Progenitor cell of endocrine pancreas (in vitro differentiated cells): ENCODE measurements around the gene TSPAN8. TPM values are rescaled to one million over a fixed set of nuclear protein-coding genes. Genes with fewer than 3 reads are reported as not detected.

ENCODE experiments used
- DNase-seq: peaks from one replicate; pipeline ENCODE4 v3.0.0; 2021; ENCODE audit warnings: low spot score; ENCODE audit not compliant: unreplicated experiment
- H3K27ac Mint-ChIP-seq: 2 replicates; pipeline ENCODE4 v1.8.0; 2021; ENCODE audit warnings: mild to moderate bottlenecking, moderate library complexity, mixed read lengths
- H3K27me3 Mint-ChIP-seq: 2 replicates; pipeline ENCODE4 v1.8.0; 2021; ENCODE audit warnings: mixed read lengths
- H3K36me3 Mint-ChIP-seq: 2 replicates; pipeline ENCODE4 v1.8.0; 2022; ENCODE audit warnings: mixed read lengths; ENCODE audit not compliant: insufficient read depth
- H3K4me1 Mint-ChIP-seq: 2 replicates; pipeline ENCODE4 v1.8.0; 2021; ENCODE audit warnings: low read depth, mixed read lengths
- H3K4me3 Mint-ChIP-seq: 2 replicates; pipeline ENCODE4 v1.8.0; 2021; ENCODE audit warnings: low read depth, mild to moderate bottlenecking, moderate library complexity, mixed read lengths
- H3K9me3 Mint-ChIP-seq: 2 replicates; pipeline ENCODE4 v1.8.0; 2021; ENCODE audit warnings: low read depth, mixed read lengths
- long read RNA-seq: library from polyadenylated mRNA; unstranded; transcript quantifications from one replicate; pipeline ENCODE4 v2.0.0, GENCODE V29; 2020
- total RNA-seq: library from RNA; stranded (reverse); gene quantifications from 2 replicates; pipeline ENCODE4 v1.2.1, GENCODE V29; 2021
- TF ChIP-seq, protein P1 (sequence below): fragments of 200-600 bp; sonication (generic); IDR thresholded peaks from one replicate; pipeline ENCODE4 v1.5.0; 2021; ENCODE audit warnings: antibody characterized with exemption, mild to moderate bottlenecking; ENCODE audit not compliant: unreplicated experiment

The TSPAN8 gene
- total RNA-seq, result 0.33 and 1.0 TPM in 2 replicates
- long read RNA-seq, partial matches to known transcripts, result 0 of 2 reads
- long read RNA-seq, other reads (novel, unspliced or antisense), result 0 of 2 reads

DNA sequence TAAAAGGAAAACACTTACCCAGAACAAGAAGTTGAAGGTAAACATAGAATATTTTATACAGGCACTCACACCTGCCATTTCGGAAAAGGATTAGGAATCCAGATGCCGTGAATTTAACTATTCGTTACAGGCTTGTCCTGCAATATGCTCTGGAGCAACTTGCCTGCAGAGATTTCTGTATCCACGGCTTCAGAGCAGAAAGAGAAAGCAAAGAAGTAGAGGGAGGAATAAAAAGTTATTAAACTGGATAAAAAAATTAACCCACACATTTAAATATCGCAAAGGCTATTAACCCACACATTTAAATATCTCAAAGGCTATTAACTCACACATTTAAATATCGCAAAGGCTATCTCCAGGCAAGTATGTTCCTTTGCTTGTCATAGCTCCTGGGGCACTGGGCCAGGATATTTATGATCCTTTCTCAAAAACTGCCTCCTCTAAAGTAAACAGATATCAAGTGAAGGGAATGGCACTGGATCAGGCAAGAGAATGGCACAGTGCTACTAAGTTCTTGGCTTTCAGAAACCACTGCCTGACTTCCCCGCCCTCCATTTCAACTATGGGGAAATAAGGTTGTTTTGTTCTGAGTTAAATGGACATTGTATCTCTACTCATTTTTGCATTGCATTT is at the start of gene TSPAN8:
Gene TSPAN8 (minus strand): TSS at position 399 of the 633 bp plus-strand sequence. CDS start 321 bp downstream, at position 78.
- TF ChIP-seq, protein P1, sequence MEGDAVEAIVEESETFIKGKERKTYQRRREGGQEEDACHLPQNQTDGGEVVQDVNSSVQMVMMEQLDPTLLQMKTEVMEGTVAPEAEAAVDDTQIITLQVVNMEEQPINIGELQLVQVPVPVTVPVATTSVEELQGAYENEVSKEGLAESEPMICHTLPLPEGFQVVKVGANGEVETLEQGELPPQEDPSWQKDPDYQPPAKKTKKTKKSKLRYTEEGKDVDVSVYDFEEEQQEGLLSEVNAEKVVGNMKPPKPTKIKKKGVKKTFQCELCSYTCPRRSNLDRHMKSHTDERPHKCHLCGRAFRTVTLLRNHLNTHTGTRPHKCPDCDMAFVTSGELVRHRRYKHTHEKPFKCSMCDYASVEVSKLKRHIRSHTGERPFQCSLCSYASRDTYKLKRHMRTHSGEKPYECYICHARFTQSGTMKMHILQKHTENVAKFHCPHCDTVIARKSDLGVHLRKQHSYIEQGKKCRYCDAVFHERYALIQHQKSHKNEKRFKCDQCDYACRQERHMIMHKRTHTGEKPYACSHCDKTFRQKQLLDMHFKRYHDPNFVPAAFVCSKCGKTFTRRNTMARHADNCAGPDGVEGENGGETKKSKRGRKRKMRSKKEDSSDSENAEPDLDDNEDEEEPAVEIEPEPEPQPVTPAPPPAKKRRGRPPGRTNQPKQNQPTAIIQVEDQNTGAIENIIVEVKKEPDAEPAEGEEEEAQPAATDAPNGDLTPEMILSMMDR, result no peak
- Mint-ChIP-seq H3K27ac (peak within 1 kb of the TSS; percentile 77), H3K4me1 (peaks cover 56% of the 10 kb centered on the region), H3K36me3 (no peaks in the 10 kb centered on the region), H3K4me3 (no peak within 1 kb of the TSS), H3K9me3 (no peaks in the 10 kb centered on the region), H3K27me3 (no peaks in the 10 kb centered on the region)
- no peak for DNase-seq

- TF ChIP-seq, protein P1, result no peak
Observed at GRCh38 chr12:71201136-71201679, 43.4 kb upstream of the TSPAN8 start.

GRCh38 chr12:71200706-71201105 is 42.9 kb upstream of the TSPAN8 start:
- Mint-ChIP-seq H3K9me3 (peaks cover 14% of the 10 kb centered on the region), H3K4me3 (no peak overlapping the region), H3K27me3 (no peaks in the 10 kb centered on the region)

More at GRCh38 chr12:71201136-71201679, 43.4 kb upstream of the TSPAN8 start:
- Mint-ChIP-seq H3K4me3 (no peak overlapping the region), H3K9me3 (peaks cover 19% of the 10 kb centered on the region), H3K36me3 (peaks cover 3% of the 10 kb centered on the region), H3K27me3 (no peaks in the 10 kb centered on the region), H3K27ac (peak overlapping the region; percentile 12), H3K4me1 (peaks cover 10% of the 10 kb centered on the region)
- DNase-seq, result no peak

DNA sequence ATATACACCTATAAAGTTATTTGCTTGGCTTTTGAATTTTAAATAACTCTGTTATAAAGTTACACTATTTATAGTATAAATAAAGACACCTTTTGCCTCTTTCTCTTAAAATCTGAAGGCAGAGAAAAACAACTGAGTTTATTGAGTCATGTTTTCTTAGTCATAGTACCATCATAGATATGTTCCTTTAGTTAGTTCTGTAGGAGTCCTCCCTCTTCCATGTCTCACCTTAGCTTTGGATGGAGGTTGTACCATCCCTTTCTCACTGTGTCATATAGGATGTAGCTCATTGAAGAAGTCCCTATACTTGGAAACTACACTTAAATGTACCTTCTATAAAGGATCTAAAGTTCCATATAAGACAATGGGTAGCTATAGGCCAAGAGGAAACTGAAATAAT is 39.7 kb upstream of the TSPAN8 start:
- H3K9me3 Mint-ChIP-seq, result no peaks in the 10 kb centered on the region

More at GRCh38 chr12:71200706-71201105, 42.9 kb upstream of the TSPAN8 start:
- no peak for DNase-seq
- Mint-ChIP-seq H3K27ac (no peak overlapping the region), H3K36me3 (peaks cover 3% of the 10 kb centered on the region), H3K4me1 (peaks cover 12% of the 10 kb centered on the region)
- TF ChIP-seq, protein P1, result no peak

GRCh38 chr12:71195338-71195896 is 37.6 kb upstream of the TSPAN8 start:
- TF ChIP-seq, protein P1, result no peak
- no peaks in the 10 kb centered on the region for H3K9me3 Mint-ChIP-seq
- peaks cover 2% of the 10 kb centered on the region for H3K36me3 Mint-ChIP-seq
- H3K4me3 Mint-ChIP-seq, result peak overlapping the region; percentile 13
- H3K27ac Mint-ChIP-seq, result peak overlapping the region; percentile 63
- H3K27me3 Mint-ChIP-seq, result no peaks in the 10 kb centered on the region
- DNase-seq, result no peak
- peaks cover 32% of the 10 kb centered on the region for H3K4me1 Mint-ChIP-seq

More for the DNA sequence above, 39.7 kb upstream of the TSPAN8 start:
- no peak overlapping the region for H3K4me3 Mint-ChIP-seq
- H3K4me1 Mint-ChIP-seq, result peaks cover 31% of the 10 kb centered on the region
- peaks cover 2% of the 10 kb centered on the region for H3K36me3 Mint-ChIP-seq
- no peak overlapping the region for H3K27ac Mint-ChIP-seq
- H3K27me3 Mint-ChIP-seq, result no peaks in the 10 kb centered on the region
- TF ChIP-seq, protein P1, result no peak
- DNase-seq, result no peak
